Hepatocyte (in vitro differentiated cells): ENCODE data around the gene TMCO4.

Source experiments
- EZH2 ChIP-seq: fragments of 200-600 bp; sonication (generic); IDR thresholded peaks from 2 replicates; pipeline ENCODE4 v1.6.1; 2016; ENCODE audit warnings: antibody characterized with exemption, mild to moderate bottlenecking, borderline replicate concordance
- EZH2phosphoT487 ChIP-seq: fragments of 200-600 bp; sonication (generic); IDR thresholded peaks from one replicate; pipeline ENCODE4 v1.6.1; 2018; ENCODE audit warnings: antibody characterized with exemption, mild to moderate bottlenecking, low read depth, moderate library complexity; ENCODE audit not compliant: unreplicated experiment, severe bottlenecking
- TF ChIP-seq, protein P1 (sequence below): fragments of 200-600 bp; sonication (generic); IDR thresholded peaks from 2 replicates; pipeline ENCODE4 v1.5.1; 2016; ENCODE audit warnings: antibody characterized with exemption, mild to moderate bottlenecking; ENCODE audit not compliant: poor library complexity

- TF ChIP-seq, protein P1, sequence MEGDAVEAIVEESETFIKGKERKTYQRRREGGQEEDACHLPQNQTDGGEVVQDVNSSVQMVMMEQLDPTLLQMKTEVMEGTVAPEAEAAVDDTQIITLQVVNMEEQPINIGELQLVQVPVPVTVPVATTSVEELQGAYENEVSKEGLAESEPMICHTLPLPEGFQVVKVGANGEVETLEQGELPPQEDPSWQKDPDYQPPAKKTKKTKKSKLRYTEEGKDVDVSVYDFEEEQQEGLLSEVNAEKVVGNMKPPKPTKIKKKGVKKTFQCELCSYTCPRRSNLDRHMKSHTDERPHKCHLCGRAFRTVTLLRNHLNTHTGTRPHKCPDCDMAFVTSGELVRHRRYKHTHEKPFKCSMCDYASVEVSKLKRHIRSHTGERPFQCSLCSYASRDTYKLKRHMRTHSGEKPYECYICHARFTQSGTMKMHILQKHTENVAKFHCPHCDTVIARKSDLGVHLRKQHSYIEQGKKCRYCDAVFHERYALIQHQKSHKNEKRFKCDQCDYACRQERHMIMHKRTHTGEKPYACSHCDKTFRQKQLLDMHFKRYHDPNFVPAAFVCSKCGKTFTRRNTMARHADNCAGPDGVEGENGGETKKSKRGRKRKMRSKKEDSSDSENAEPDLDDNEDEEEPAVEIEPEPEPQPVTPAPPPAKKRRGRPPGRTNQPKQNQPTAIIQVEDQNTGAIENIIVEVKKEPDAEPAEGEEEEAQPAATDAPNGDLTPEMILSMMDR, result no peak
- TF ChIP-seq EZH2 (no peak), EZH2phosphoT487 (no peak)
Measured at GRCh38 chr1:19744335-19744743, 55.4 kb downstream of the TMCO4 start.
